OCI-LY7 (cell line): ENCODE data around the gene EFNA5. TPM values are rescaled to one million over a fixed set of nuclear protein-coding genes. Genes with fewer than 3 reads are reported as not detected.

ENCODE experiments used
- BruUV-seq: library from RNA; stranded (reverse); fragments of 400-500 nt; replicated peaks from 2 replicates; lab custom pipeline; 2021; lab: Mats Ljungman, UMichigan
- CTCF ChIA-PET: fragments of 300-600 bp; sonication (Branson Sonifier 250); formaldehyde crosslinking; loops from one replicate; lab custom pipeline; 2022; ENCODE audit warnings: antibody characterized with exemption; ENCODE audit not compliant: unreplicated experiment; lab: Charles Lee
- POLR2A ChIA-PET: fragments of 300-600 bp; sonication (Branson Sonifier 250); formaldehyde crosslinking; loops from one replicate; lab custom pipeline; 2022; ENCODE audit warnings: antibody characterized with exemption; lab: Charles Lee
- DNase-seq: peaks from one replicate; pipeline ENCODE4 v3.0.0-alpha.2; 2015; ENCODE audit warnings: low spot score
- H2AFZ ChIP-seq: fragments of 200-600 bp; sonication (generic), shearing (Covaris generic); 2 replicates; pipeline ENCODE4 v1.6.1; 2014; ENCODE audit warnings: mild to moderate bottlenecking, antibody characterized with exemption, low read length, moderate library complexity
- H3K27ac ChIP-seq: fragments of 200-600 bp; sonication (generic); 2 replicates; pipeline ENCODE4 v1.5.1; 2014; ENCODE audit warnings: mixed run types, low read depth, mild to moderate bottlenecking, moderate library complexity, low read length, inconsistent platforms; ENCODE audit not compliant: poor library complexity, severe bottlenecking
- H3K36me3 ChIP-seq: fragments of 200-600 bp; sonication (generic); 2 replicates; pipeline ENCODE4 v1.6.1; 2014; ENCODE audit warnings: mild to moderate bottlenecking, antibody characterized with exemption, low read length, moderate library complexity, mixed read lengths; ENCODE audit not compliant: insufficient read depth
- H3K4me1 ChIP-seq: fragments of 200-600 bp; sonication (generic); 2 replicates; pipeline ENCODE4 v1.5.1; 2014; ENCODE audit warnings: mild to moderate bottlenecking, low read length; ENCODE audit not compliant: insufficient read depth, poor library complexity, severe bottlenecking
- H3K4me2 ChIP-seq: fragments of 200-600 bp; sonication (generic); 2 replicates; pipeline ENCODE4 v1.6.1; 2014; ENCODE audit warnings: mild to moderate bottlenecking, low read length
- H3K4me3 ChIP-seq: fragments of 200-600 bp; sonication (generic); 2 replicates; pipeline ENCODE4 v1.5.1; 2014; ENCODE audit warnings: mild to moderate bottlenecking, low read depth, low read length; ENCODE audit not compliant: poor library complexity, severe bottlenecking
- H3K79me2 ChIP-seq: fragments of 200-600 bp; sonication (generic); 2 replicates; pipeline ENCODE4 v1.6.1; 2016; ENCODE audit warnings: low read depth, mild to moderate bottlenecking, low read length, moderate library complexity, mixed read lengths; ENCODE audit not compliant: insufficient read depth
- H3K9me2 ChIP-seq: fragments of 200-600 bp; sonication (generic); 2 replicates; pipeline ENCODE4 v1.6.1; 2016; ENCODE audit warnings: mild to moderate bottlenecking, low read length, mixed read lengths; ENCODE audit not compliant: insufficient read depth
- H3K9me3 ChIP-seq: fragments of 200-600 bp; sonication (generic); 2 replicates; pipeline ENCODE4 v1.6.1; 2014; ENCODE audit warnings: mild to moderate bottlenecking, mixed run types, low read length, mixed read lengths
- H4K20me1 ChIP-seq: fragments of 200-600 bp; sonication (generic); 2 replicates; pipeline ENCODE4 v1.6.1; 2014; ENCODE audit warnings: mild to moderate bottlenecking, antibody characterized with exemption, low read length, moderate library complexity, mixed read lengths; ENCODE audit not compliant: insufficient read depth
- CTCF ChIP-seq: fragments of 200-600 bp; sonication (generic); conservative IDR thresholded peaks from 2 replicates; pipeline ENCODE4 v1.5.1; 2014; ENCODE audit warnings: mild to moderate bottlenecking, antibody characterized with exemption, low read length, moderate library complexity, mixed read lengths
- EZH2phosphoT487 ChIP-seq: fragments of 200-600 bp; sonication (generic); IDR thresholded peaks from 2 replicates; pipeline ENCODE4 v1.6.1; 2018; ENCODE audit warnings: low read depth, borderline replicate concordance, mild to moderate bottlenecking, mixed run types, antibody characterized with exemption, low read length, moderate library complexity, mixed read lengths
- intact Hi-C: fragments of 100-400 bp; cut with micrococcal nuclease; formaldehyde crosslinking; loops from one replicate; pipeline ENCODE4 v1.10.0; 2022; ENCODE audit not compliant: unreplicated experiment
- total RNA-seq, 2 experiments: library from RNA; depleted of rRNA in 1 of 2; stranded (reverse); fragments of >200 nt in 1 of 2; shearing (Covaris generic) in 1 of 2; gene quantifications; 2 replicates each; pipeline ENCODE4 v1.2.3, GENCODE V29; 2014 to 2022

Gene EFNA5
- total RNA-seq, 2 experiments from 2014 or later = 2.1 to 3.1 TPM

GRCh38 chr5:107555425-107556090, 115.2 kb downstream of the EFNA5 start:
- TF ChIP-seq CTCF (no peak), EZH2phosphoT487 (no peak)
- BruUV-seq = no TSS peak

DNA sequence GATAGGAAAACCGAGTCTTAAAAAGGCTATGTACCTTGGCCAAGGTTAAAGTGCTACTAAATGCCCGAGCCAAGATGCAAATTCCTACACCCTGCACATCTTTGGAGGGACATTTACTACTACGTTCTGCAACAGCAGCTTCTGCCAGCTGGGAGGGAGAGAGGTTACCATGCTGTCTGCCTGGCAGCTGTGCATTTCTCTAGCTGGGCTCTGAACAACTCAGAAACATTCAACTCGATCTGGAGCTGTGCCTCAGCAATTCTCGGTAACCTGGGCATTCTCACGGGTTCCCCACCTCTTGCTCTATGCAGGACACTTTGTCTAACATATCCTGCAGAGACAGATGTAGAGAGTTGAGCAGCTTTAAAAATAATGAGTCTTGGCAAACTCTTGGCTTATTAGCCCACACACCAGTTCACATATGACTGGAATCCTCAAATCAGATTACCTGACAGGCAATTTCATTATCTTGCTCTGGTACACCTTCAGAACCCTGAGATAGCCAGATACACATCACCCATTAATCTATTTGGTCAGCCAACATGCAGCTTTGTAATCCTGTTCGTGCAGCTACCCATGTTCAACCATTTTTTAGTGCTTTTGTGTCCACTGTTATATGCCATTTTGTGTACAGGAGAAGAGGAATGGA, 115.8 kb downstream of the EFNA5 start:
- no peaks in the 10 kb centered on the region for H3K36me3 ChIP-seq
- peak overlapping the region; percentile 24; the same call in 1 of the 2 replicates for H3K4me2 ChIP-seq
- H4K20me1 ChIP-seq = no peaks in the 10 kb centered on the region
- peaks cover 64% of the 10 kb centered on the region for H3K4me1 ChIP-seq
- H3K9me2 ChIP-seq = no peaks in the 10 kb centered on the region
- H3K79me2 ChIP-seq = no peaks in the 10 kb centered on the region
- H2AFZ ChIP-seq = peak overlapping the region; percentile 84
- DNase-seq = peak; percentile 17
- H3K27ac ChIP-seq = no peak overlapping the region
- no peak overlapping the region for H3K4me3 ChIP-seq
- intact Hi-C loops = no loop called here
- BruUV-seq = no TSS peak
- ChIA-PET POLR2A (interaction anchor here (0.5 to 15.0 kb wide), 14 partner anchors 9 to 309 kb away, joined by 3 to 218 read pairs (median 4); no protein-coding TSS in a partner anchor), CTCF (interaction anchor here (0.9 to 1.2 kb wide), 2 partner anchors 11 to 17 kb away, joined by 3 to 5 read pairs; no protein-coding TSS in a partner anchor)
- TF ChIP-seq CTCF = no peak
- TF ChIP-seq EZH2phosphoT487 = no peak
- no peaks in the 10 kb centered on the region for H3K9me3 ChIP-seq

More at GRCh38 chr5:107555425-107556090, 115.2 kb downstream of the EFNA5 start:
- intact Hi-C loops = no loop called here
- Histone ChIP-seq H3K4me2 (no peak overlapping the region), H3K9me2 (no peaks in the 10 kb centered on the region), H4K20me1 (no peaks in the 10 kb centered on the region), H3K9me3 (peaks cover 3% of the 10 kb centered on the region; the same call in 1 of the 2 replicates), H3K4me1 (peaks cover 57% of the 10 kb centered on the region), H3K36me3 (no peaks in the 10 kb centered on the region; the same call in 1 of the 2 replicates), H3K4me3 (no peak overlapping the region), H2AFZ (0 out of 2 replicates have a peak overlapping the region, but pooled peaks have one; percentile 84), H3K27ac (no peak overlapping the region), H3K79me2 (no peaks in the 10 kb centered on the region)
- CTCF ChIA-PET = interaction anchor here (0.9 to 1.2 kb wide), 2 partner anchors 11 to 17 kb away, joined by 3 to 5 read pairs; no protein-coding TSS in a partner anchor
- DNase-seq = no peak
- POLR2A ChIA-PET = interaction anchor here (0.5 to 15.0 kb wide), 12 partner anchors 12 to 309 kb away, joined by 3 to 218 read pairs (median 4); no protein-coding TSS in a partner anchor
